Tibial artery (tissue), 4 donors: ENCODE measurements around the gene IFNK.
"Not testable (repeated sequence)": the region's sequence is repeated elsewhere in the genome, so short reads cannot be mapped to it uniquely, and the experiment has no call there.

Experiments used
- DNase-seq, 2 donors: peaks; one replicate each; pipeline ENCODE4 v3.0.0-alpha.2; 2019
- H3K27ac ChIP-seq, 2 donors: fragments of 200-600 bp; sonication (generic) in 1 of 2; 1 replicate in 1 of 2; 2 replicates in 1 of 2; pipeline ENCODE4 v1.5.1; 2018 to 2019; ENCODE audit warnings: mild to moderate bottlenecking in 1 of 2
- H3K27me3 ChIP-seq, 2 donors: fragments of 200-600 bp; sonication (generic) in 1 of 2; one replicate each; pipeline versions ENCODE4 v1.5.1 to v1.6.0; 2016 to 2019
- H3K36me3 ChIP-seq, 3 donors: fragments of 200-600 bp; sonication (generic) in 2 of 3; one replicate each; pipeline ENCODE4 v1.5.1; 2016 to 2019; ENCODE audit warnings: mild to moderate bottlenecking in 2 of 3
- H3K4me1 ChIP-seq, 4 donors: fragments of 200-600 bp; sonication (generic) in 2 of 4; 1 replicate in 3 of 4; 2 replicates in 1 of 4; pipeline ENCODE4 v1.5.1; 2016 to 2019
- H3K4me3 ChIP-seq, 2 donors: fragments of 200-600 bp; sonication (generic) in 1 of 2; 1 replicate in 1 of 2; 2 replicates in 1 of 2; pipeline ENCODE4 v1.5.1; 2018 to 2019; ENCODE audit warnings: mild to moderate bottlenecking in 2 of 2
- H3K9me3 ChIP-seq, 3 donors: fragments of 200-600 bp; sonication (generic) in 1 of 3; one replicate each; pipeline ENCODE4 v1.5.1; 2016 to 2019
- intact Hi-C: fragments of 100-400 bp; cut with DNase I; formaldehyde crosslinking; loops from one replicate; pipeline ENCODE4 v1.15.0; 2023; ENCODE audit warnings: low total_unique reads
- TF ChIP-seq, protein P1 (sequence below), 2 experiments: fragments of 200-600 bp in 1 of 2; fragments of 450-650 bp in 1 of 2; IDR thresholded peaks; one replicate each; pipeline ENCODE4 v1.5.1; 2017 to 2019; ENCODE audit warnings: antibody characterized with exemption in 2 of 2, mild to moderate bottlenecking in 1 of 2, moderate library complexity in 1 of 2

IFNK gene

DNA sequence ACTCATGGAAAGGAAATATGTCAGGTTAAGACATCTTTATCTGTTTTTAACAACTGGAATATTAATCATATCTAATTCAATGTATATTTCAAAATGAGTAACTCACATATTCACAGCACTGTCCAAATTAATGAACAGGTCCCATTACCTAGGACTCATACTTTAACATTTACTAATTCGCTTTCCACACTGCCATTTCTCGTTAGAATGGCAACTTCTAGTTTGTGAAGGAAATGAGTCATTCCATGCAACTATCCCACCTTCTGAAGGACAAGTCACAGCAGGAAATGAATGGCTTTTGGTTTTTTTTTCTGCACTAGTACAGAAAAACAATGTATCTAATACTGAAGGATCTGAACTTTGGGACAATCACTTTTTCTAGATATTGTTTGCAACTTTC, 24.6 kb upstream of the IFNK start:
- Histone ChIP-seq H3K9me3 (no peaks in the 10 kb centered on the region), H3K4me1 (peaks cover 0 to 3% (median 2%) of the 10 kb centered on the region in 4 donors), H3K4me3 (no peak overlapping the region), H3K27ac (no peak overlapping the region), H3K36me3 (no peaks in the 10 kb centered on the region), H3K27me3 (no peaks in the 10 kb centered on the region)
- intact Hi-C loops: no loop called here
- no peak for DNase-seq
- TF ChIP-seq, protein P1, sequence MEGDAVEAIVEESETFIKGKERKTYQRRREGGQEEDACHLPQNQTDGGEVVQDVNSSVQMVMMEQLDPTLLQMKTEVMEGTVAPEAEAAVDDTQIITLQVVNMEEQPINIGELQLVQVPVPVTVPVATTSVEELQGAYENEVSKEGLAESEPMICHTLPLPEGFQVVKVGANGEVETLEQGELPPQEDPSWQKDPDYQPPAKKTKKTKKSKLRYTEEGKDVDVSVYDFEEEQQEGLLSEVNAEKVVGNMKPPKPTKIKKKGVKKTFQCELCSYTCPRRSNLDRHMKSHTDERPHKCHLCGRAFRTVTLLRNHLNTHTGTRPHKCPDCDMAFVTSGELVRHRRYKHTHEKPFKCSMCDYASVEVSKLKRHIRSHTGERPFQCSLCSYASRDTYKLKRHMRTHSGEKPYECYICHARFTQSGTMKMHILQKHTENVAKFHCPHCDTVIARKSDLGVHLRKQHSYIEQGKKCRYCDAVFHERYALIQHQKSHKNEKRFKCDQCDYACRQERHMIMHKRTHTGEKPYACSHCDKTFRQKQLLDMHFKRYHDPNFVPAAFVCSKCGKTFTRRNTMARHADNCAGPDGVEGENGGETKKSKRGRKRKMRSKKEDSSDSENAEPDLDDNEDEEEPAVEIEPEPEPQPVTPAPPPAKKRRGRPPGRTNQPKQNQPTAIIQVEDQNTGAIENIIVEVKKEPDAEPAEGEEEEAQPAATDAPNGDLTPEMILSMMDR (IDR thresholded peaks at IDR 0.05): no peak

DNA sequence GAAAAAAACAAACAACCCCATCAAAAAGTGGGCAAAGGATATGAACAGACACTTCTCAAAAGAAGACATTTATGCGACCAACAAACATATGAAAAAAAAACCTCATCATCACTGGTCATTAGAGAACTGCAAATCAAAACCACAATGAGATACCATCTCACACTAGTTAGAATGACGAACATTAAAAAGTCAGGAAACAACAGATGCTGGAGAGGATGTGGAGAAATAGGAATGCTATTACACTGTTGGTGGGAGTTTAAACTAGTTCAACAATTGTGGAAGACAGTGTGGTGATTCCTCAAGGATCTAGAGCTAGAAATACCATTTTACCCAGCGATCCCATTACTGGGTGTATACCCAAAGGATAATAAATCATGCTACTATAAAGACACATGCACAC, 23.2 kb upstream of the IFNK start:
- H3K4me1 ChIP-seq, intact Hi-C loops, H3K27ac ChIP-seq, H3K9me3 ChIP-seq, H3K4me3 ChIP-seq, H3K27me3 ChIP-seq, DNase-seq, H3K36me3 ChIP-seq: not testable (repeated sequence)

DNA sequence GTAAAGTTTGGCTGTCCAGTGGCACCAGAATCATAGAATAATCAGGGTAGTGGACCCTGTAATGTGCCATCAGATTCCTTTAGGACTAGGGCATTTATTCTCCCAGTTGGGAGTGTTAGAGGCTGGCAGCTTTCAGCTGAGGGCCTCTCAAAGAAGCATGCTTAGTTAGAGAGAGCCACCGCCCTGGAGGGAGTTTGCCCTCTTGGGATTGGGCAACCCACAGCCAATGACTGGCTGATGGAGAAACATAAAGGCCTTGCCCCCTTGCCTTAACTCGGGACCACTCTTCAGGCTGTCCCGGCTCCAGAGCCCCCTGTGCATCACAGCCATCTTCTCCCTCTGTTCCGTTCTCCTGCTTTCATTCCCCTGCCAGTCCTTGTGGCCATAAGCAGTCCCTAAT, 20.5 kb upstream of the IFNK start:
- Histone ChIP-seq H3K36me3 (no peaks in the 10 kb centered on the region), H3K27ac (no peak overlapping the region), H3K9me3 (no peaks in the 10 kb centered on the region), H3K4me1 (peaks cover 0 to 3% (median 0%) of the 10 kb centered on the region in 4 donors), H3K4me3 (no peak overlapping the region), H3K27me3 (no peaks in the 10 kb centered on the region)
- no peak for DNase-seq
- intact Hi-C loops: no loop called here
- TF ChIP-seq, protein P1 (IDR thresholded peaks at IDR 0.05): no peak

DNA sequence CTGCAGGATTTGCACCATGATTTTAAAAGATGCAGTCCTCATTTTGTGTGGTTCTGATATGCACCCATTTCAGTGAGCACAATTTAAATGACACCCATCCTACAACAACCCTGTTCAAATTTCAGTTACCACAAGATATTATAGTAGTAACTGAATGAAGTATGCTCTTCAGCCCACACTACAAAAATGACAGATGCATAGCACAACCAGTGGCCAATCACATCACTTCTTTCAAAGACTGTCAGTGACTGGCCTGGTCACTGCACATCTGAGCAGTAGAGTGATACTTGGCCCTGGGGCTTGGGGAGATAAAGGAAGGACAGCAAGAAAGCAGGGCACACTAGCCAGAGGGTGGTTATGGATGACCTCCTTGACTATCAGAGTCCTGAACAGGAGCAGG, 19.8 kb upstream of the IFNK start:
- Histone ChIP-seq H3K9me3 (no peaks in the 10 kb centered on the region), H3K36me3 (no peaks in the 10 kb centered on the region), H3K27ac (no peak overlapping the region), H3K4me1 (no peaks in the 10 kb centered on the region), H3K4me3 (no peak overlapping the region), H3K27me3 (no peaks in the 10 kb centered on the region)
- intact Hi-C loops: no loop called here
- TF ChIP-seq, protein P1 (IDR thresholded peaks at IDR 0.05): no peak
- DNase-seq: no peak

DNA sequence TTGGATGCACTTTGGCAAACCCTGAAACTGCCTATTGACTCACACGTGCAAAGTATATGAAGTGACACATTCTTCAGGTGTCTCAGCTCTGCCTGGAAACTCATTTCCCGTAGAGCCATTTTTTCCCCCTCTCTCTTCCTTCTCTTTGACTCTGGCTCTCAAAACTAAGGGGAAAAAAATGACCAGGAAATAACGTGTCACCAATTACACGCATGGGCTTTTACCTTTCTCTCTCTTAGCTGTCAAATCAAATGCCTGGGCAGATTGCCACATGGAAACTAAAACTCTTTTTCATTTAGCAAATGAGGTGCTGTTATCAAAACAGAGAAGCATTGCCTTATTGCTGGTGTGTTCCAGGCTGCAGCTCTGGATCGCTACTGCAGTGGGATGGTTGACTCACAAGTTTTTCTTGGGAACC, 18.3 kb upstream of the IFNK start:
- intact Hi-C loops: no loop called here
- H3K36me3 ChIP-seq: no peaks in the 10 kb centered on the region
- DNase-seq: no peak

DNA sequence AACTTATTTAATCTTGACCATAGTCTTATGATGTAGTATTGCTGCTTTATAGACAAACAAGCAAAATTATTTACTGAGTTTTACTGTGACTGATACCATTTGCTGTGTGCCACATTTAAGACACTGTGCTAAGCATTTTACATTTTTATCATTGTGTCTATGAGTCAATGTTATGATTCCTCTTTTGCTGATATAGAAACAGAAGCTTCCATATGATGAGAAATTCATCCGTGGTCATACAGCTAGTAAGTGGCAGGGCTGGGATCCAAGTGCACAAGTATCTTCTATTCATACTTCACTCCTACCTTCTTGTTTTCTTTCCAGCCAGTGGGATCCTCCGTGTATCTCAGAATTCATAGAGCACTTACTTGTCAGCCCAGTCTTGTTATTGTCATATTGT, 17.1 kb upstream of the IFNK start:
- TF ChIP-seq, protein P1 (IDR thresholded peaks at IDR 0.05): no peak
- no peaks in the 10 kb centered on the region for H3K36me3 ChIP-seq
- DNase-seq: no peak
- H3K4me3 ChIP-seq: no peak overlapping the region
- H3K9me3 ChIP-seq: no peaks in the 10 kb centered on the region
- intact Hi-C loops: no loop called here
- H3K4me1 ChIP-seq: no peaks in the 10 kb centered on the region
- no peak overlapping the region for H3K27ac ChIP-seq
- no peaks in the 10 kb centered on the region for H3K27me3 ChIP-seq

More for the DNA sequence above, 18.3 kb upstream of the IFNK start:
- TF ChIP-seq, protein P1 (IDR thresholded peaks at IDR 0.05): no peak
- H3K27me3 ChIP-seq: no peaks in the 10 kb centered on the region
- H3K27ac ChIP-seq: no peak overlapping the region
- H3K4me3 ChIP-seq: no peak overlapping the region
- no peaks in the 10 kb centered on the region for H3K9me3 ChIP-seq
- H3K4me1 ChIP-seq: no peaks in the 10 kb centered on the region
